GM23338 (cell line): ENCODE data around the gene LACC1.

ENCODE experiments used
- CREB1 ChIP-seq: fragments of 250-450 bp; sonication (Bioruptor Pico); IDR thresholded peaks from 2 replicates; pipeline ENCODE4 v1.5.0; 2020; ENCODE audit warnings: low read depth, mild to moderate bottlenecking, moderate library complexity
- EZH2 ChIP-seq: fragments of 200-600 bp; sonication (generic); IDR thresholded peaks from one replicate; pipeline ENCODE4 v1.8.0; 2017; ENCODE audit warnings: antibody characterized with exemption, mild to moderate bottlenecking, low read depth; ENCODE audit not compliant: unreplicated experiment
- EZH2phosphoT487 ChIP-seq: fragments of 200-600 bp; sonication (generic); IDR thresholded peaks from one replicate; pipeline ENCODE4 v1.8.1; 2018; ENCODE audit warnings: antibody characterized with exemption; ENCODE audit not compliant: unreplicated experiment
- JUNB ChIP-seq: IDR thresholded peaks from one replicate; pipeline ENCODE4 v1.6.1; 2016; ENCODE audit warnings: antibody characterized with exemption; ENCODE audit not compliant: unreplicated experiment
- NANOG ChIP-seq: IDR thresholded peaks from 2 replicates; pipeline ENCODE4 v1.6.1; 2016; ENCODE audit warnings: antibody characterized with exemption, borderline replicate concordance
- POLR2AphosphoS5 ChIP-seq: IDR thresholded peaks from 2 replicates; pipeline ENCODE4 v1.6.1; 2016; ENCODE audit warnings: antibody characterized with exemption, low read depth
- ZNF114 ChIP-seq: fragments of 250-450 bp; sonication (Bioruptor Pico); IDR thresholded peaks from 2 replicates; pipeline ENCODE4 v1.5.0; 2020; ENCODE audit warnings: mild to moderate bottlenecking, moderate library complexity
- ZNF331 ChIP-seq: fragments of 250-450 bp; sonication (Bioruptor Pico); IDR thresholded peaks from 2 replicates; pipeline ENCODE4 v1.5.0; 2020; ENCODE audit warnings: low read depth, mild to moderate bottlenecking, moderate library complexity
- TF ChIP-seq, protein P1 (sequence below), 2 experiments: fragments of 200-600 bp in 1 of 2; sonication (generic) in 1 of 2; conservative IDR thresholded peaks; 2 replicates each; pipeline versions ENCODE4 v1.5.1 to v1.6.1; 2016 to 2017; ENCODE audit warnings: antibody characterized with exemption in 2 of 2, low read depth in 2 of 2, mild to moderate bottlenecking in 2 of 2, moderate library complexity in 1 of 2
- TF ChIP-seq, protein P2 (sequence below): IDR thresholded peaks from one replicate; pipeline ENCODE4 v1.6.1; 2018; ENCODE audit warnings: antibody characterized with exemption; ENCODE audit not compliant: unreplicated experiment

DNA sequence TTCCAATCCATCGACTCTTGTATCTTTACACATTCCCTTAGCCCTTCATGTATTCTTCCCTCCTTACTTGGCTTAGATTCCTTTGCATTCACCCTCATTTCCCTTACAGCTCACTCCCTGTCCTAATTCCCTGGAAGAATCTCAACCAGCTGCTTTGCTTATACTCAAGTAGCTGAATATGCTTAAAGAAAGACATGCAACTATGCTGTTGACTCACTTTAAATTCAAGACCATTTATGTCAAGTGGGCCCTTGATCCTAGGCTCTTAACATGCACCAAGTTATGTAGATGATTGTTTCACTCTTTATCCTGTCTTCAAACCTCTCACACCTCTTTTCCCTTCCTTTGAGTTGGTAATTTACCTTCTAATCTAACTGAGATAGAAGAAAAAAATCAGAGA, 7.5 kb upstream of the LACC1 start:
- no peak for TF ChIP-seq NANOG
- TF ChIP-seq POLR2AphosphoS5 = no peak
- TF ChIP-seq, protein P1, sequence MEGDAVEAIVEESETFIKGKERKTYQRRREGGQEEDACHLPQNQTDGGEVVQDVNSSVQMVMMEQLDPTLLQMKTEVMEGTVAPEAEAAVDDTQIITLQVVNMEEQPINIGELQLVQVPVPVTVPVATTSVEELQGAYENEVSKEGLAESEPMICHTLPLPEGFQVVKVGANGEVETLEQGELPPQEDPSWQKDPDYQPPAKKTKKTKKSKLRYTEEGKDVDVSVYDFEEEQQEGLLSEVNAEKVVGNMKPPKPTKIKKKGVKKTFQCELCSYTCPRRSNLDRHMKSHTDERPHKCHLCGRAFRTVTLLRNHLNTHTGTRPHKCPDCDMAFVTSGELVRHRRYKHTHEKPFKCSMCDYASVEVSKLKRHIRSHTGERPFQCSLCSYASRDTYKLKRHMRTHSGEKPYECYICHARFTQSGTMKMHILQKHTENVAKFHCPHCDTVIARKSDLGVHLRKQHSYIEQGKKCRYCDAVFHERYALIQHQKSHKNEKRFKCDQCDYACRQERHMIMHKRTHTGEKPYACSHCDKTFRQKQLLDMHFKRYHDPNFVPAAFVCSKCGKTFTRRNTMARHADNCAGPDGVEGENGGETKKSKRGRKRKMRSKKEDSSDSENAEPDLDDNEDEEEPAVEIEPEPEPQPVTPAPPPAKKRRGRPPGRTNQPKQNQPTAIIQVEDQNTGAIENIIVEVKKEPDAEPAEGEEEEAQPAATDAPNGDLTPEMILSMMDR (conservative IDR thresholded peaks at IDR 0.05; ENCODE audit: low read depth in 2 of 2) = no peak
- TF ChIP-seq ZNF331 = no peak
- no peak for TF ChIP-seq CREB1 (CRISPR knock-in tag)
- TF ChIP-seq EZH2 = no peak
- TF ChIP-seq EZH2phosphoT487 = no peak
- no peak for TF ChIP-seq JUNB
- TF ChIP-seq, protein P2, sequence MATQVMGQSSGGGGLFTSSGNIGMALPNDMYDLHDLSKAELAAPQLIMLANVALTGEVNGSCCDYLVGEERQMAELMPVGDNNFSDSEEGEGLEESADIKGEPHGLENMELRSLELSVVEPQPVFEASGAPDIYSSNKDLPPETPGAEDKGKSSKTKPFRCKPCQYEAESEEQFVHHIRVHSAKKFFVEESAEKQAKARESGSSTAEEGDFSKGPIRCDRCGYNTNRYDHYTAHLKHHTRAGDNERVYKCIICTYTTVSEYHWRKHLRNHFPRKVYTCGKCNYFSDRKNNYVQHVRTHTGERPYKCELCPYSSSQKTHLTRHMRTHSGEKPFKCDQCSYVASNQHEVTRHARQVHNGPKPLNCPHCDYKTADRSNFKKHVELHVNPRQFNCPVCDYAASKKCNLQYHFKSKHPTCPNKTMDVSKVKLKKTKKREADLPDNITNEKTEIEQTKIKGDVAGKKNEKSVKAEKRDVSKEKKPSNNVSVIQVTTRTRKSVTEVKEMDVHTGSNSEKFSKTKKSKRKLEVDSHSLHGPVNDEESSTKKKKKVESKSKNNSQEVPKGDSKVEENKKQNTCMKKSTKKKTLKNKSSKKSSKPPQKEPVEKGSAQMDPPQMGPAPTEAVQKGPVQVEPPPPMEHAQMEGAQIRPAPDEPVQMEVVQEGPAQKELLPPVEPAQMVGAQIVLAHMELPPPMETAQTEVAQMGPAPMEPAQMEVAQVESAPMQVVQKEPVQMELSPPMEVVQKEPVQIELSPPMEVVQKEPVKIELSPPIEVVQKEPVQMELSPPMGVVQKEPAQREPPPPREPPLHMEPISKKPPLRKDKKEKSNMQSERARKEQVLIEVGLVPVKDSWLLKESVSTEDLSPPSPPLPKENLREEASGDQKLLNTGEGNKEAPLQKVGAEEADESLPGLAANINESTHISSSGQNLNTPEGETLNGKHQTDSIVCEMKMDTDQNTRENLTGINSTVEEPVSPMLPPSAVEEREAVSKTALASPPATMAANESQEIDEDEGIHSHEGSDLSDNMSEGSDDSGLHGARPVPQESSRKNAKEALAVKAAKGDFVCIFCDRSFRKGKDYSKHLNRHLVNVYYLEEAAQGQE = no peak
- no peak for TF ChIP-seq ZNF114
